ENCODE measurements around the gene GNAI1.
"Not testable (repeated sequence)": the region's sequence is repeated elsewhere in the genome, so short reads cannot be mapped to it uniquely, and the experiment has no call there.

GNAI1 gene

DNA sequence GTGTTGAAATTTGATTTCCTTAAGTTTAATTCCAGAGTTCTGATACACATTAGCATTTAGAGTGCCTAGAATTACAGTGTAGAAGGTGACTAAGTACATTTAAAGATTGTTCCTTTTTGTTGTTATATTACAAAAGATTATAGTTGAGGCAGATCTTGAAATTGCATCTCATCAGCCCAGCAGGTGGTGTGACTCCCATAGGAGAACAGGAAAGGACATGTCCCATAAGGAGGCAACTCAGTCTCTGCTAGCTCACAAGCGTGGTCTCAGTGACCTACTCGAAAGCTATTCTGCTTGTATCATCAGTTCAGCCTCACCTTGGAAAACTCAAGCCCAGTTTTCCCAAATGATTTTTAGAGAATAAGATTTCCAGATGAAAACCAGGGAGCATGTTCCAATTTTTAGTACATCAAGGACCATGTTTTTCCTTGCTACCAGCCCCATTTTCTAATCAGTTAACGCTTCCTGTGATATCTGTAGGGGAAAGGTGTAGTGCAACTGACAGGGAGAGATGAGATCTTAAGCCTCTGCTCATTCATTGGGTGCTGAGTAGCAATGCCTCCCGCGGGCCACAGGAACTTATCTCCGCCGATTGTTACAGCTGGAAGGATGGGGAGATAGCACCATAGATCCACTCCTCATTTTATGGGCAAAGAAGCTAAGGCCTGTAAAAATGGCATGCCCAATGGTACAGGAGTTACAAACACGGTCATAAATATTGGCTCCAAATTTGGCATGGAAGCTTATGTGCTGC is 1.1 kb upstream of the GNAI1 start:
- DNase-seq: no peak

DNA sequence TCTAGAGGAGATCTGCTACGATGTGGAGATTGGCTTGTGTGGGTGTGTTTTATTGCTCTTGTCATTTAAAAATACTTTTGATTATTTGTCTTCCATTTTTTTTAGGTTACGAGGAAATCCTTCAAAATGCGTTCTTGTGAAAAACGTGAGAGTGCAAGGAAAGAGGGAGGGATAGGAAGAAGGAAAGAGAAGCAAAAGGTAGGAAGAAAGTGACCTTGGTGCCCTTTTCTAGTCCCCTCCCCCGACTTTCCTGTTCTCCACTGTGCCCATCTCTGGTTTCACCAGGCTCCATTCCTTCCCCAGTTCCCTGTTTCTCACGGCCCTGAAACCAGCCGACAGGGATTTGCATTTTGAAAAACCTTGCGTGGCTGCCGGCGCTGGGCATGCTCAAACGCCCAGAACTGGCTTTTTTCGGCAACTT is 506 bp upstream of the GNAI1 start:
- DNase-seq: peak; percentile 4

DNA sequence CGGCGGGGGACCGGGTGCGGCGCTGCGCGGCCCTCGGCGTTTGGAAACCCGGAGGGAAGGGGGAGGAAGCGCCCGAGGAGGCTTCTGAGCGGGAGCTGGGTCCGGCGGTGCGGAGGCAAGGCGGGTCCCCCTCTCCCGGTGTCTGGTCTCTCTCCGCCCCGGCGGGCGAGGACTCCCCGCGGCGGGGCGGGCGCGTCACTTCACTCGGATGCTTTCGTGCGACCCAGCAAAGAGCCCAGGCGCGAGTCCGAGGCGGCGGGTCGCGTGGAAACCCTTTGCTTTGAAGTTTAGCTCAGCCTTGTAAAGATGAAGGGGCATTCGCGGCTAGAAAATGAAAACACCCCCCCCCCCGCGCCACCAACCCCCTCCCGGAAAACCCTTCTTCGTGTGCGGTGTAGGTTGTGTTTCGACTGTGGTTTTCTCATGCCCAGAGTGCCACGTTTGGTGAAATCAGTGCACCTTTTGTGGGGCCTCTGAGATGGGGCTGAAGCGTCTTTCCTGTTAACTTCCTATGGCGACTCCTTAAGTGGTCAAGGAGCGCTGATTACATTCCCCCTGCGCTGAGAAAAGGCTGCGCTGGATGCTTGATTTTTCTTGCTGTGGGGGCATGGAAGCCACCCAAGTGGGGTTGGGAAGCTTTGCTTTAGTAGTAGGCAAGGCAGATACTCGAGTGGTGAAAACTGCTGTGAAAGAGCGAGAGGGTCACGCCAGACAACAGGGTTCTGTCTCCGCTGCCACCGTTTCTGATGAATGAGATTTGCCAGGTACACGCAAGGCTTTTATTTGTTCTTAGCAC is 876 bp downstream of the GNAI1 start:
- peak; percentile 13 for DNase-seq

DNA sequence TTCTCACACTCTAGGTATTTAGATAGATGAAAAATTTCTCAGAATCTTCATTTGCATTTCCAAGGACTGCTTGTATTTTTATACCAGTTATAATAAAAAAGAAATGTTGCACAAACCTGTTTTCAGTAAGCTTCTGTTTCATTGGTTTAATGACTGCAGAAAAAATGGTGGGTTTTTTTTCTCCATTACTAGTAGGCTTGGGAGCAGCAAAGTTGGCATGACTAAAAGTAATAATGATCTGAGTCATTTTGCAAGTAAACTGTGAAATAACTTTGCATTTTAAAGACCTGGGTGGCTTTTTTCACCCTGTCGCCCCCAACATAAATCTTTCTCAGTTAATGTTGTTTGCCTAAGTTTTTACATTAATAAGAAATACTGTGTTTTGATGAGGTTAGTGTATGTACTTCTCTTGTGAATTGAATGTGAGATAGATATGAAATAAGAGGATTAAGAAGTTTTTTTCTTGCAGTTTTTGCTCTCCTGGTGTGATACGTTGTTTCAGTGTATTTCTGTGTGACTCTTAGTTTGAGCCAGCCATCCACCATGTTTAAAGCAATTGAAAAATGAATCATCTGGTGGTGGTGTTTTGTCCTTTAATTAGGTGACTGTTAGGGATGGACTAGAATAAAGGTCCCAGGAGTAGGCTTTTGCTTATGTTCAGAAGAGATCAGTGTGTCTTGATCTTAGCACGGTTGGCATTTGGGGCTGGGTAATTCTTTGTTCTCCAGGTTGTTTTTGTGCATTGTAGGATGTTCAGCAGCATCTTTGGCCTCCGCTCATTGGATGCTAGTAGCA is 1.8 kb downstream of the GNAI1 start:
- DNase-seq: no peak

DNA sequence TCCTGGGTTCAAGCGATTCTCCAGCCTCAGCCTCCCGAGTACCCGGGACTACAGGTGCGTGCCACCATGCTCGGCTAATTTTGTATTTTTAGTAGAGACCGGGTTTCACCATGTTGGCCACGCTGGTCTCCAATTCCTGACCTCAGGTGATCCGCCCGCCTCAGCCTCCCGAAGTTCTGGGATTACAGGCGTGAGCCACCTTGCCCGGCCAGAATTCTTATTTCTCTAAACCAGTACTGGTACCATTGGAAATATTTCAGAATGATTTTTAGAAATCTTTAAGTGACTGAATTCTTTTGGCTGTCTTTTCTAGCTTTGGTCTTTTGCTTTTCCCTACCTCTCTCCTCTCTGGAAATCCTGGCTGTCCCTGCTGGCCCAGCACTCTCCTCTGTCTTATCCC is 2.8 kb downstream of the GNAI1 start:
- DNase-seq: no peak

DNA sequence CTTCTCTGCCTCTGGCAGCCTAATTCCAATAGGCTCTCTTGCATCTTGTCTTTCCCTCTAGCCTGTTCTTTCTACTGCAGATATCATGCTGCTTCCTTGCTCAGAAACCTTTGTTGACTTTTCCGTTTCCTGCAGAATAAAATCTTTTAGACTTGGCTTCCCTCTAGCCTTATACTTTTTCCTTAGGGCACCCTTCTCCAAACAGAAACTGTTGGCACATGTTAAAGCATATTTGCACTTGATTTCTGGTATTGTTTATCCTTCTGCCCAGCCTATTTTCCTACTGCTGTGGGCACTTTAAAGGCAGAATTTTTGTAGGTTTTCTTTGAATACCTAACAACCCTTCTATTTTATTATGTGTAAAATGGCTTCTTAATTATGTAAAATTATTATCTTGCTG is 4.6 kb downstream of the GNAI1 start:
- no peak for DNase-seq

DNA sequence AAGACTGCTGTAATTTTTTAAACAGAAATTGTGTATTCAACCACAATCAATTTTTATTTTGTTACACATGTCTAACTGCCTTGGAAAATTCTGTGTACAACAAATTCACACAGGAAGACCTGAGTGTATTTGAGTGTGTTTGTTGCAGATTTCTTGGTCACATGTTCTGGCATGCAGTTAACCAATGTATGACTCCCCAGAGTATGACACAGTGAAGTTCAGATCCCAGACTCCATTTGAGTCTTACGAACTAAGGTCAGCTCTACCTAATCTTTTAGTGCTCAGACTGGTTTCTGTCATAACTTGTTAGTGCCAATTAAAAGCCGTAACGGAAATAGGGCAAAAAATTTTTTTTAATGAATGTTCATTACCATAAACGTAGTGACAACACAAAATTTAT is 5.8 kb downstream of the GNAI1 start:
- DNase-seq: no peak

DNA sequence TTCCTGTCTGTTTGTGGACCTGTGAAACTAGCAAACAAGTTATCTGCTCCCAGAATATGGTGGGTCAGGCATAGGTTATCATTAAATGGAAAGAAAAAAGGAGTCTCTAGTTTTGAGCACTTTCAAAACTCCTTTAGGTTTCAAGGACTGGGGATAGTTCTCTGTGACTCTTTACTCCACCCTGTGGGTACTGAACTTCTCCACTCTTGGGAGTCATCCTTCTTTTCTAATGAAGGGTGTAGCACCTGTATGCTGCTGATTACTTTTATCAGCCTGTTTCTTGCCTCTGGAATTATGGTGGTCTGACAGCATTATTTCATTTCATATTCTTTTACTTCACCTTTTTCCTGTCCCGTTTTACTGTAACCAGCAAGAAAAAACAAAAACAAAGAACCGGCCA is 6.7 kb downstream of the GNAI1 start:
- DNase-seq: no peak

DNA sequence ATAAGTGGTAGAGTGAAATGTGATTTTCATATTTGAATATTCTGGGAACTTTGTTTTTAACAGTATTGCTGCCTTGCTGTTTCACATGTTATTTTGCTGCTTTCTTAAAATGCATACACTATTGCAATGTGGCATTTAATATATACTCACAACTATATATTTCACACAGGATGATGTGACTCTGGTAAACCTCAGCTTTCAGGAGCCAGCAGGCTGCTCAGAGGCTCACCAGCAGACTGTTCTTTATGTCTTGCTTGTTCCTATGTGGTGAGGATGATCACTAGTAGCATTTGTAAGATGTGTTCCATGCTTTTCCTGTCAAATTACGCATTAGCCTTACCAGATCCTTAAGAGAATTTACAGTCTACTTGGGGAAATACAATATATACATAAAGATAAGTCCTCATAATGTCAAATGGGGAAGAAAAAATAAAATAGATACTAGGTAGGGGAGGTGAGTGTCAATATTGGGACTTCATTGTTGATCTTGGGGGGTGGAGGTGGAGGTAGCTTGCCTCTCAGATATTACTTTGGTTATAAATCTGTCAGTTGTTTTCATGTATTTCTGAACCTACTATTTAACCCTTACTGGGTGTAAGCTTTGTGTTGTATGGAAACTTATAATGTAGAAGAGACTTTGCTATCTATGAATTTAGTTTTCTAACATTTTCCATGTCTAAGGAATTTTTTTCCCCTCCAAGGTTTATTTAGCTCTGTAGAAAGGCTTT is 8.4 kb downstream of the GNAI1 start:
- no peak for DNase-seq

DNA sequence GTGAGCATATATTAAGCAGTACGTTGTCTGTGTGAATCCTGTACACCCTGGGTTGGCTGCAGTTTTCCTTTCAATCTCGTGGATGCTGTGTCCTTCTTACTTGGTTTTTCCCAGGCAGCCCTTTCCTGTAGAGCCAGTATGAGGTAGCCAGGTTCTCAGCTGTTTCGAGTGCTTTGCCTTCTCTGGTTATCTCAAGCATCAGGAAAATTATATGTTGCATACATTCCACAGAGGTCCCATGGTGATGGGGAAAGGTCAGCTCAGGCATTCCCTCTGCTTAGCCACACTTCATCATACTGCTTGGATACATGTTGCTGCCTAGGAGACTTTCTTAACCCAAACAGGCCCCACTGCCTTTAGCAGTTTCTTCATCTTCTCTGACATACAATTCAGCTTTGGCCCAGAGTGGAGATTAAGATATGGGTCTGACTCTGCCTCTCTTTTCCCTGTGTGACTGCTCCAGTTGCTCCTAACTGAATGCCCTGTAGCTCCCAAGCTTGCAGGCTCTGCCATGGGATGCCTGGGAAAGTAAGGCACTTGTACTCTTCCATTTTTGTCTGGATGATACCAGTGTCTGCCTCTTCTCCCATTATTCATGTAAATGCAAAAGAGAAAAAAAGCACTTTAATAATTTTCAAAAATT is 11.3 kb downstream of the GNAI1 start:
- no peak for DNase-seq

DNA sequence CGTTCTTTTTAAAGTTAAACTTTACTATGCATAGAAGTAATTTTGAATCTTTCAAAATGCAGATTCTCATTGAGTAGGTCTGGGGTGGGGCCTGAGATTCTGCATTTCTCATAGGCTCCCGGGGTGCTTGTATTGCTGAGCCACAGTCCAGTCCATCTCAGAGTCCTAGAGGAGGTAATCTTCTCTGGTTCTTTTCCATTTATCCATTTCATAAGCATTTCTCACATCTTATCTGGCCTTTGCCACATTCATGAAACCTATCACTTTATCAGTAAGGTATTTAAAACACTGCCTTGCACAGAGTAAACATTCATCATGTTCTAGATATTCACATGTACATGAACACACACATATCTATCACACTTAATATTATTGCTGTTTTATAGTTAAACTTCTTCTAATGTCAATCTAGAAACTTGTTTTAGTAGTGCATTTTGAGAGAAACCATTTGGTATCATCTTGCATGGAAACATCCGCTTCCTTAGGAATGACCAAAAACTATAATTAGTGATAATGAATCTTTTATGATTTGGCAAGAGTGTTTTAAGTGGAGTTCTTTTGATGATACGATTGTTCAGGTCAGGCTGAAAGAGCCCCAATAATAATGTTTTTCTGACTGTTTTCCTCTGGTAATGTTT is 12.0 kb downstream of the GNAI1 start:
- no peak for DNase-seq

DNA sequence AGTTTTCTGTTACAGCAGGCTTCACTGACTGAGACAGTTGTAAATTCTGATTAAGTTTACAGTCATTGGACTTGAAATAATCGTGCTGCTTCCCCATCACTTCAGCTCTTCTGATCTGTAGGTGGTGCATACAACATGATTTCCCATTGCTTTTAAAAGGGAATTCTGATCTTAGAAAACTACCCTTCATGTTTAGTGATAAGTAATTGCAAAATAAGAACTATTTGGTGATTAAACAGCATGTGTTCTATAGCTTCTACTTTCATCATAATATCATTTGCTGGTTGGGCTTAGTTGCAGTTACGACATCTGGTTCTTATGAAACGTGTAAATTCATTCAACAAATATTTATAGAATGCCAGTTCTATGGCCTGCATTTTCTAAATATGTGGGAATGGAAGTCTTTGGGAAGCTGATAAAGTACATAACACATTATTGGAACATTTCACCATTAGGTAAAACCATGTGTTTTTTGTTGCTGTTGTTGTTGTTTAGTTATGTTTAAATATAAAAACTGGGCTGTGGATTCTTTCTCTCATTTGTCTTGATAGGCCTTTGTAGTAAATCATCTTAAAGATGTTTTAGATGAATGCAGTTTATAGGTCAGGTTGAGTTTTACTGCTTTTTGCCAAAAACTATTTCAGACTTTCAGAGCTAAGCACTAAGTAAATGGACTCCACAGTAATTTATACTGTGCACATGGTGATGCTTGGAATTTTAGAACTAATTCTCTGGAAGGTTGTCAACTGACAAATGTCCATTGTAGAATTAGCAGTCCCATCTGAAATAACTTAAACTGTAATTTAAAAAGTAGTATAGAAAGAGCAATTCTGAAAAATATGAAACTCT is 13.1 kb downstream of the GNAI1 start:
- no peak for DNase-seq

DNA sequence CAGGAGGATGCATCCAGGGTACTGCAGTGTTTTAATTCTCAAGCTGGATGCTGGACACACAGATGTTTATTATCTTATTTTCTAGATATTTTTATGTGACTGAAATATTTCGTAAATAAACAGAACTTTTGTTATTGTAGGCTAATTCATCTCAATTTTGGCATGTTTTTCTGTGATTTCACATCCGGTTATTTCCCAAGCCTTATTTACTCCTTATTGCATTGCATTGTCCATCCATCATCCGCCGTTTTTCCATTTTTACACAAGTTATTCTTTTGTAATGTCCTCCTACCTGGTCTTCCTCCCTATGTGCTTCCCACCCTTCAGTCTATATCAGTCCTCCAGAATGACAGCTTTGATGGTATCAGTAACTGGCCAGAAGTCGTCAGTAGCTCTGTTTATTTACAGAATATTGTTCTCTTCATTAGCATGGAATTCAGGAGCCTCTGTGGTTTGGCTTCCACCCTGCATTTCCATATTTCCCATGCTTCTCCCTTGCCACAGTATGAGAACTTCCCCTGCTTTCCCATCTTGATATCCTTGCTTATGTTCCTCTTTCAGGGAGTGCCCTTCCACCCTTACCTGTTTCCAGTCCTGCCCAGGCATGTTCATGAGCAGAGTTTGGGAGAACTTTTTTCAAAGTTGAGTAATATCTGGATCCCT is 16.1 kb downstream of the GNAI1 start:
- DNase-seq: no peak

DNA sequence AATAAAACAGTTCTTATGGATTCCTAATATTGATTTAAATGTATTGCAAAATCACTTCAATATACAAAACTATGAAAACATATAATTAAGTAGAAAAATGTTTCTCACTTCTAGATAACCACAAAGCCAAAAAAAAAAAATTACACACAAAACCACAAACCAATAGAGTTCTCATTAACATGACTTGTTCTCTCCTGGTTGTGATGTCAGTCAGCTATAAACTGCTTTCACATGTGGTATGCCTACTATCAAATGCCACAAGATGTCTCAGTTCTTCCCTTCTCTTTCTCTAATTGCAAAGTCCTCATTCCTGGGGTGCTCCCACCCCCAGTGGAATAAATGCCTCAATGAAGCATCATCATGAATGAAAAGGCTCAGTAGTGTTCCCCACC is 16.6 kb downstream of the GNAI1 start:
- DNase-seq: no peak

DNA sequence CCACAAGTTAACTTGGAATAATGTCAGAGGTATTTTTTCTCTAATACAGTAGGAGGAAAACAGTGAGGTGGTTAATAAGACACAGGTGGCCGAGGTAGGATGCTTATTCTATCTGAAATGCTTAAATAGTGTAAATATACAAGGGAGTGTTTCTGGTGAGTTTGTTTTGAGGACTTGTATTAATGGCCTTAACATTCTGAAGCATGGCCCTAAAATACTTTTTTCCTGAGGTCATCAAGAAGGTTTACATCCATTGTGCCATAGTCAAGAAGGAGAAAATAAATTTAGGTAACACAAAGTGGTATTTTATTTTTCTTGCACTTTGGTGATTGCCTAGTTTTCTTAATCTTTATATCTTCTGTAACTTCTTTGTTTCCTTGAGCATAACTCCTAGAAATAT is 18.8 kb downstream of the GNAI1 start:
- no peak for DNase-seq

DNA sequence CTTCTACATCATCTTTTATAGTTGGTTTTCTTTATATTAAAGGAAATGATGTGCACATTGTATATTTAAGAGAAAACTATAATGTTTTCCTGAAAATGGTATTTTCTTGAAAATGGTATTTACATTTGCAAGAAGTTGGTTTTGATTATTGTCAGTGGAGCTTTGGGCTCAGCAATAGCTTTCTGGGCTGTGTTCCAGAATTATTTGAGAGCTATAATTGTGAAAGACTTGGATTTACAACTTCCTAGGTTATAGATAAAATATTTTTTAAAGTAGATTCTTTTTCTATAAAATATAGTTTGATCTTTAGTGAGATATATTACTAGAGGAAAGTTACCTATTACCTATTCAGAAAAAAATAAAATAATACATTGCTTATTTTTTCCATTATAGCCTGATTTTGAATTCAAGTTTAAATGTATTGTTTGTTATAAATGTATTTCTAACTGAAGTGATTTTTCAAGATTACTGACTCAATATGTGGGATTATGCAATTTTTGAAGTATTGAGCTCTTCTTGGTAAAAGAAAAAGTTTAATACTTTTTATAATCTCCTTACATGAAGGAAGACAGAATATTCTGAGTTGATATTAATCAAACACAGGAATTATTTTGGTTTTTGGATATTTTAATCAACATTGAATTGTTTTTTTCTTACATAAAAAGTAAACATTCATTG is 20.2 kb downstream of the GNAI1 start:
- no peak for DNase-seq

DNA sequence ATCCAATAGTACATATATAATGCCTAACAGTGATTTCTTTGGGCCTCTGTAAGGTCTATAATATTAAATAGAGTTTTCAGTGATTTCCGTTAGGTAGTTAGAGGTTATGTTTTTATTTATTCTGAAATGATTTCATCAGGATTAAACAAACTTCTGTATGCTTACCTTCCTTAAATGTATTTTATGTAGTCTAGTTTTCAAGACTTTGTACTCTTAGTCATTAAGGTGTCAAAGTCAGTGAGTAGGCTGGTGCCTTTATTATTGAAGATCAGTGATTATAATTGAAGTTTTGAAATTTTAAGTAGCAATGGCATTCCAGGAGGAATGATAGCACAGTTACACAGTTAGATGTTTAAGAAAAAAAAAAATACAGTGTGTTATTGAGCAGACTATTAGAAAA is 20.7 kb downstream of the GNAI1 start:
- DNase-seq: no peak

DNA sequence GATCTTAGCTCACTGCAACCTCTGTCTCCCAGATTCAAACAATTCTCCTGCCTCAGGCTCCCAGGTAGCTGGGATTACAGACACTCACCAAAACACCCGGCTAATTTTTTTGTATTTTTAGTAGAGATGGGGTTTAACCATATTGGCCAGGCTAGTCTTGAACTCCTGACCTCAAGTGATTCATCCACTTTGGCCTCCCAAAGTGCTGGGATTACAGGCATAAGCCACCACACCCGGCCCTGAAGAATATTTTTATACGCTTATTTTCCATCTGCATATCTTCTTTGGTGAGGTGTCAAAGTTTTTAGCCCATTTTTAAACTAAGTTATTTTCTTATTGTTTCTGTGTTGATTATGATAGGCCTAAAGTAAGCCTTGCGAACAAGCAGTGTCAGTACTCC is 23.1 kb downstream of the GNAI1 start:
- not testable (repeated sequence) for DNase-seq

DNA sequence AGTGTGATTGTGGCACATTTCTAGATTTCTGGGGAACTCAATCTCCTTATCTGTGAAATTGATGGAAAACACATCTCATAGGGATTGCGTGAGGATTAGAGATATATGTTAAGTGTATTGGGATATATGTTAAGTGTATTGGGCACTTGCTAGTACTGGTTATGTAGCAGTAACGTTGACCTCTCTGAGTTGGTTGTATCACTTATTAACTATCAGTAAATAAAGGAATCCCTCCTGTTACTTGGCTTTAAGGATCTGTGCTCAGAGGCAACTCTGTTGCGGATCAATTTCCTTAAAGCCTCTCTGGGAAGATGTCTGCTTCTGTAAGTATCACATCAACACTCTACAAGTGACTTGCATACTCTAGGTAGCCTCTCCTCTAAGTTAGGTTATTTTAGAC is 25.2 kb downstream of the GNAI1 start:
- DNase-seq: no peak

DNA sequence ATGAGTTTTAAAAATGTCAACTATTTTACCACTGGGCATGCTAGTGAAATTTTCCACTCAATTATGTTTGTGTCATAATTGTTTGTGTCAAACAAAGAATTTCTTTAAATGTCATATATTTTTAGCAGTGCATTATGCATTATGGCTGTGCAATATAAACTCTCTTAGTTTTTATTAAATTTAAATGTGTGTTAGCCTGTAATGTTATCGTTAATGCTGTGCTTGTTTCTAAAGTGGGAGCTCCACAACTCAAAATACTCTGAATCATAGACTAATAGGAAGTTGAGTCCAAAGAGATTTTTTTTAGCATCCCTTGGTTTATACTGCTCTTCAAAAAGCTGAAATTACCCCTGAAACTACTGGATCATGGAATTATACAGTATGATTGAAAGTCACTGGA is 26.8 kb downstream of the GNAI1 start:
- no peak for DNase-seq
